H1 (cell line): ENCODE results near the gene IGFBP1. TPM values are rescaled to one million over a fixed set of nuclear protein-coding genes. Genes with fewer than 3 reads are reported as not detected.

Source experiments
- CTCF ChIA-PET: fragments of 300-600 bp; sonication (Branson Sonifier 250); formaldehyde crosslinking; loops from one replicate; lab custom pipeline; 2021; ENCODE audit not compliant: partially characterized antibody; lab: Charles Lee
- POLR2A ChIA-PET: fragments of 300-600 bp; sonication (Branson Sonifier 250); formaldehyde crosslinking; loops from one replicate; lab custom pipeline; 2021; ENCODE audit warnings: inconsistent platforms; ENCODE audit not compliant: partially characterized antibody; lab: Charles Lee
- DNase-seq, 2 experiments: peaks; one replicate each; pipeline versions ENCODE4 v3.0.0 to v3.0.0-alpha.2; 2010 to 2022; ENCODE audit warnings: low spot score in 2 of 2, low read depth in 1 of 2, mixed read lengths in 1 of 2
- FAIRE-seq: peaks from 2 replicates; lab custom pipeline; 2011; peaks lifted over from hg19 to GRCh38; lab: Jason Lieb, UNC
- H2AFZ ChIP-seq: 2 replicates; pipeline ENCODE4 v1.8.1; 2012; ENCODE audit warnings: low read length, inconsistent platforms
- H2AK5ac ChIP-seq: 2 replicates; pipeline ENCODE4 v1.6.1; 2013; ENCODE audit warnings: low read depth, low read length
- H2BK120ac ChIP-seq: replicated peaks from 2 replicates; pipeline ENCODE3; 2013; ENCODE audit warnings: low read depth, low read length, inconsistent platforms
- H2BK12ac ChIP-seq: 2 replicates; pipeline ENCODE4 v1.6.1; 2013; ENCODE audit warnings: low read depth, low read length
- H2BK15ac ChIP-seq: 2 replicates; pipeline ENCODE4 v1.6.1; 2013; ENCODE audit warnings: low read length
- H2BK20ac ChIP-seq: 2 replicates; pipeline ENCODE4 v1.6.1; 2013; ENCODE audit warnings: low read length
- H2BK5ac ChIP-seq: 2 replicates; pipeline ENCODE4 v1.6.1; 2013; ENCODE audit warnings: low read depth, low read length
- H3K14ac ChIP-seq: 2 replicates; pipeline ENCODE4 v1.6.1; 2013; ENCODE audit warnings: inconsistent platforms; ENCODE audit not compliant: insufficient read length
- H3K18ac ChIP-seq: 2 replicates; pipeline ENCODE4 v1.6.1; 2013; ENCODE audit warnings: low read length; ENCODE audit errors: extremely low read depth
- H3K23ac ChIP-seq: 2 replicates; pipeline ENCODE4 v1.6.1; 2013; ENCODE audit warnings: inconsistent platforms; ENCODE audit not compliant: insufficient read length
- H3K23me2 ChIP-seq: 2 replicates; pipeline ENCODE4 v1.6.1; 2013; ENCODE audit warnings: low read depth, low read length
- H3K27ac ChIP-seq: 2 replicates; pipeline ENCODE4 v1.6.1; 2011; ENCODE audit warnings: low read depth, low read length, inconsistent platforms
- H3K27me3 ChIP-seq, 4 experiments: replicated peaks in 1 of 4; 1 replicate in 1 of 4; 2 replicates in 3 of 4; pipeline versions ENCODE4 v1.6.1 to v1.8.1; 2011 to 2013; ENCODE audit warnings: low read length in 3 of 4, mild to moderate bottlenecking in 3 of 4, inconsistent platforms in 2 of 4, mixed read lengths in 2 of 4, moderate library complexity in 1 of 4; ENCODE audit not compliant: control insufficient read depth in 3 of 4, insufficient read depth in 3 of 4; ENCODE audit errors: extremely low read depth in 1 of 4
- H3K36me3 ChIP-seq, 4 experiments: 2 replicates each; pipeline versions ENCODE4 v1.6.1 to v1.8.1; 2011 to 2013; ENCODE audit warnings: mild to moderate bottlenecking in 4 of 4, low read length in 3 of 4, moderate library complexity in 2 of 4, control low read depth in 1 of 4, inconsistent platforms in 1 of 4; ENCODE audit not compliant: insufficient read depth in 4 of 4, control insufficient read depth in 2 of 4
- H3K4ac ChIP-seq: replicated peaks from 2 replicates; pipeline ENCODE3; 2013; ENCODE audit warnings: low read length, low read depth, mixed read lengths, inconsistent platforms; ENCODE audit not compliant: insufficient read length
- H3K4me1 ChIP-seq, 4 experiments: replicated peaks in 1 of 4; 1 replicate in 1 of 4; 2 replicates in 3 of 4; pipeline versions ENCODE4 v1.6.1 to v1.8.1; 2011 to 2013; ENCODE audit warnings: low read length in 3 of 4, inconsistent platforms in 2 of 4, mixed read lengths in 1 of 4; ENCODE audit not compliant: insufficient read depth in 4 of 4, control insufficient read depth in 3 of 4
- H3K4me2 ChIP-seq, 2 experiments: 2 replicates each; pipeline versions ENCODE4 v1.6.1 to v1.8.1; 2011 to 2013; ENCODE audit warnings: low read depth in 2 of 2, low read length in 2 of 2, control low read depth in 1 of 2, inconsistent platforms in 1 of 2, mild to moderate bottlenecking in 1 of 2; ENCODE audit not compliant: insufficient read depth in 1 of 2
- H3K4me3 ChIP-seq, 4 experiments: fragments of 200-600, 300-600 bp in 1 of 4; sonication (generic), shearing (Covaris generic), sonication (Bioruptor Twin) in 1 of 4; 2 replicates each; pipeline versions ENCODE4 v1.5.1 to v1.8.1; 2011 to 2016; ENCODE audit warnings: low read length in 4 of 4, low read depth in 3 of 4, control low read depth in 2 of 4, inconsistent platforms in 2 of 4, mild to moderate bottlenecking in 2 of 4, mixed read lengths in 1 of 4, moderate library complexity in 1 of 4; ENCODE audit not compliant: insufficient read depth in 2 of 4; ENCODE audit errors: extremely low read depth in 1 of 4
- H3K56ac ChIP-seq: replicated peaks from 2 replicates; pipeline ENCODE3; 2013; ENCODE audit warnings: low read depth, mild to moderate bottlenecking, mixed read lengths, low read length, inconsistent platforms; ENCODE audit not compliant: insufficient read length
- H3K79me1 ChIP-seq: 2 replicates; pipeline ENCODE4 v1.6.1; 2013; ENCODE audit warnings: low read depth, low read length, control low read depth
- H3K79me2 ChIP-seq, 2 experiments: 2 replicates each; pipeline versions ENCODE4 v1.6.1 to v1.8.1; 2012 to 2013; ENCODE audit warnings: low read length in 2 of 2, mild to moderate bottlenecking in 2 of 2, inconsistent platforms in 1 of 2; ENCODE audit not compliant: insufficient read depth in 2 of 2, control insufficient read depth in 1 of 2
- H3K9ac ChIP-seq, 4 experiments: replicated peaks in 1 of 4; 1 replicate in 1 of 4; 2 replicates in 3 of 4; pipeline versions ENCODE4 v1.6.1 to v1.8.1; 2011 to 2013; ENCODE audit warnings: low read depth in 3 of 4, low read length in 3 of 4, control low read depth in 2 of 4, mild to moderate bottlenecking in 2 of 4, moderate library complexity in 2 of 4, inconsistent platforms in 1 of 4; ENCODE audit errors: extremely low read depth in 1 of 4
- H3K9me3 ChIP-seq, 2 experiments: 2 replicates each; pipeline versions ENCODE4 v1.6.1 to v1.8.1; 2012 to 2013; ENCODE audit warnings: mild to moderate bottlenecking in 2 of 2, moderate library complexity in 2 of 2, control low read depth in 1 of 2, inconsistent platforms in 1 of 2, low read depth in 1 of 2, low read length in 1 of 2, mixed read lengths in 1 of 2; ENCODE audit not compliant: insufficient read depth in 2 of 2
- H4K20me1 ChIP-seq, 2 experiments: replicated peaks in 1 of 2; 2 replicates each; pipeline versions ENCODE3 to v1.8.1; 2011 to 2013; ENCODE audit warnings: inconsistent platforms in 2 of 2, low read length in 2 of 2, mild to moderate bottlenecking in 1 of 2; ENCODE audit not compliant: insufficient read depth in 2 of 2, control insufficient read depth in 1 of 2
- H4K5ac ChIP-seq: 2 replicates; pipeline ENCODE4 v1.6.1; 2013; ENCODE audit warnings: low read length, low read depth, mixed read lengths, inconsistent platforms; ENCODE audit not compliant: insufficient read length
- H4K8ac ChIP-seq: 2 replicates; pipeline ENCODE4 v1.8.0; 2013; ENCODE audit warnings: mild to moderate bottlenecking, moderate library complexity, low read length, inconsistent platforms; ENCODE audit not compliant: insufficient read depth; ENCODE audit errors: extremely low read depth
- H4K91ac ChIP-seq: replicated peaks from 2 replicates; pipeline ENCODE3; 2013; ENCODE audit warnings: low read length, mixed read lengths, inconsistent platforms; ENCODE audit not compliant: insufficient read length
- GTF2F1 ChIP-seq: IDR thresholded peaks from 2 replicates; pipeline ENCODE4 v1.6.1; 2012; ENCODE audit warnings: low read depth, low read length, improper control_type of control experiment, borderline replicate concordance
- WGBS, 2 experiments: shearing (Covaris generic) in 1 of 2; methylation state at CpG; one replicate each; pipeline versions ENCODE4 v1.1.6 to v1.1.7; 2013 to 2015; ENCODE audit warnings: low lambda C conversion rate in 2 of 2, mixed read lengths in 2 of 2, inconsistent platforms in 1 of 2, low coverage in 1 of 2, missing lambda C conversion rate in 1 of 2; ENCODE audit not compliant: insufficient replicate concordance in 2 of 2, insufficient coverage in 1 of 2, insufficient read length in 1 of 2; ENCODE audit errors: extremely low coverage in 1 of 2, missing lambda C conversion rate in 1 of 2; 5-methylcytosine and 5-hydroxymethylcytosine counted together
- polyA plus RNA-seq, 7 experiments: library from polyadenylated mRNA; depleted of rRNA in 3 of 7; stranded (reverse) in 5 of 7; unstranded in 2 of 7; fragments of >200 nt in 5 of 7; fragments of 200-250 nt in 2 of 7; gene quantifications; 1 replicate in 5 of 7; 2 replicates in 1 of 7; 4 replicates in 1 of 7; pipeline versions ENCODE4 v1.2.1 to v1.2.3, GENCODE V29; 2011 to 2013; ENCODE audit warnings: missing spikeins in 2 of 7, mixed read lengths in 2 of 7
- total RNA-seq: library from RNA; stranded (reverse); fragmentation: NEBNext Ultra II Directional; extraction: Animal tissue kit (Norgen Biotek cat#: 25700); gene quantifications from 2 replicates; pipeline ENCODE4 v1.2.1, GENCODE V29; 2021

Gene IGFBP1
- total and polyA plus RNA-seq, 2 of the 8 experiments (the other 6 are each of a cell fraction or from before 2014, with no cell fraction given): not detected

GRCh38 chr7:45927721-45928120, 39.4 kb downstream of the IGFBP1 start:
- Histone ChIP-seq H3K56ac (no peak overlapping the region), H2BK12ac (no peak overlapping the region), H3K4ac (no peak overlapping the region), H3K4me2 (no peak overlapping the region), H4K8ac (no peak overlapping the region), H2AK5ac (no peak overlapping the region), H3K9me3 (no peaks in the 10 kb centered on the region), H2BK15ac (no peak overlapping the region), H3K79me1 (no peaks in the 10 kb centered on the region), H3K27me3 (peaks cover 0 to 3% (median 2%) of the 10 kb centered on the region in 4 experiments; a peak in 5 of 7 replicates), H4K20me1 (no peaks in the 10 kb centered on the region), H4K91ac (no peak overlapping the region), H3K9ac (no peak overlapping the region), H2BK20ac (no peak overlapping the region), H3K23ac (no peak overlapping the region), H3K23me2 (peaks cover under 1% of the 10 kb centered on the region), H3K27ac (no peak overlapping the region), H3K36me3 (no peaks in the 10 kb centered on the region), H3K14ac (no peak overlapping the region), H2BK120ac (no peak overlapping the region), H2BK5ac (no peak overlapping the region), H3K4me3 (no peak overlapping the region), H3K18ac (no peak overlapping the region), H3K4me1 (peaks cover 0 to 14% (median 6%) of the 10 kb centered on the region in 4 experiments; a peak in 5 of 7 replicates), H4K5ac (no peak overlapping the region), H2AFZ (no peak overlapping the region), H3K79me2 (no peaks in the 10 kb centered on the region)
- FAIRE-seq: no peak
- WGBS, 2 experiments: 88% methylated on average over 3 of the region's 3 CpGs; no CpG with 5 or more reads in 1 of the 2 experiments
- POLR2A ChIA-PET: no interaction called here
- TF ChIP-seq GTF2F1: no peak
- CTCF ChIA-PET: no interaction called here
- DNase-seq: no peak
